ENCODE measurements around the gene ZDHHC11B.

- TF ChIP-seq POLR2A (IDR thresholded peaks at IDR 0.05) (no peak), CTCF (IDR thresholded peaks at IDR 0.05) (no peak), POLR2AphosphoS5 (IDR thresholded peaks at IDR 0.05; ENCODE audit: insufficient read depth in 1 of 2, low read depth in 1 of 2) (no peak)
These were observed 109.9 kb downstream of the ZDHHC11B start for GRCh38 chr5:674630-675011.
